Endodermal cell (in vitro differentiated cells): ENCODE results near the gene MYLK2. TPM values are rescaled to one million over a fixed set of nuclear protein-coding genes. Genes with fewer than 3 reads are reported as not detected.

ENCODE experiments used
- DNase-seq: peaks from one replicate; pipeline ENCODE4 v3.0.0-alpha.2; 2017
- H3K27ac ChIP-seq: 2 replicates; pipeline ENCODE4 v1.5.1; 2013; ENCODE audit warnings: mild to moderate bottlenecking, low read depth, low read length, moderate library complexity
- H3K27me3 ChIP-seq: 2 replicates; pipeline ENCODE4 v1.6.1; 2013; ENCODE audit warnings: mild to moderate bottlenecking, low read length, moderate library complexity; ENCODE audit not compliant: insufficient read depth, control insufficient read depth, poor library complexity, severe bottlenecking
- H3K36me3 ChIP-seq: 2 replicates; pipeline ENCODE4 v1.7.0; 2013; ENCODE audit warnings: mild to moderate bottlenecking, low read length, moderate library complexity; ENCODE audit not compliant: control insufficient read depth, insufficient read depth
- H3K4me1 ChIP-seq: one replicate; pipeline ENCODE4 v1.7.0; 2013; ENCODE audit warnings: low read length; ENCODE audit not compliant: control insufficient read depth, insufficient read depth
- H3K4me3 ChIP-seq: 2 replicates; pipeline ENCODE4 v1.5.1; 2013; ENCODE audit warnings: mild to moderate bottlenecking, low read length, moderate library complexity
- H3K9ac ChIP-seq: 2 replicates; pipeline ENCODE4 v1.6.1; 2013; ENCODE audit warnings: mild to moderate bottlenecking, low read length, moderate library complexity; ENCODE audit not compliant: poor library complexity, severe bottlenecking; ENCODE audit errors: extremely low read depth
- H3K9me3 ChIP-seq: 2 replicates; pipeline ENCODE4 v1.6.1; 2013; ENCODE audit warnings: mild to moderate bottlenecking, low read length, moderate library complexity; ENCODE audit not compliant: control insufficient read depth
- H3K27ac Mint-ChIP-seq: 2 replicates; pipeline ENCODE4 v1.8.0; 2020; ENCODE audit warnings: mixed read lengths
- H3K27me3 Mint-ChIP-seq: 2 replicates; pipeline ENCODE4 v1.8.0; 2021; ENCODE audit warnings: mild to moderate bottlenecking, mixed read lengths; ENCODE audit not compliant: insufficient read depth
- H3K36me3 Mint-ChIP-seq: 2 replicates; pipeline ENCODE4 v1.8.0; 2020; ENCODE audit warnings: low read depth, mixed read lengths
- H3K4me1 Mint-ChIP-seq: 2 replicates; pipeline ENCODE4 v1.8.0; 2020; ENCODE audit warnings: mixed read lengths
- H3K4me3 Mint-ChIP-seq: 2 replicates; pipeline ENCODE4 v1.8.0; 2020; ENCODE audit warnings: mild to moderate bottlenecking, moderate library complexity, mixed read lengths
- H3K9me3 Mint-ChIP-seq: 2 replicates; pipeline ENCODE4 v1.8.0; 2020; ENCODE audit warnings: mild to moderate bottlenecking, mixed read lengths
- CTCF ChIP-seq: fragments of 200-600 bp; sonication (generic); conservative IDR thresholded peaks from 2 replicates; pipeline ENCODE4 v1.5.0; 2021; ENCODE audit warnings: antibody characterized with exemption, mild to moderate bottlenecking
- WGBS, 2 experiments: methylation state at CpG; one replicate each; pipeline versions ENCODE4 v1.1.5 to v1.1.7; 2013; ENCODE audit warnings: missing lambda C conversion rate in 2 of 2, mixed read lengths in 1 of 2; ENCODE audit not compliant: insufficient coverage in 1 of 2, insufficient read length in 1 of 2; 5-methylcytosine and 5-hydroxymethylcytosine counted together
- total RNA-seq, 2 donors: library from RNA; stranded (reverse); fragmentation: NEBNext Ultra II Directional in 1 of 2; extraction: Animal tissue kit (Norgen Biotek cat#: 25700) in 1 of 2; gene quantifications; 2 replicates in 1 of 2; 3 replicates in 1 of 2; pipeline ENCODE4 v1.2.1, GENCODE V29; 2021

The MYLK2 gene
- total RNA-seq, 2 donors from 2014 or later = 0.20 to 0.29 TPM

GRCh38 chr20:31803552-31804291, 15.4 kb upstream of the MYLK2 start:
- Mint-ChIP-seq H3K27me3 (no peaks in the 10 kb centered on the region), H3K4me3 (no peak overlapping the region), H3K4me1 (peaks cover 11% of the 10 kb centered on the region), H3K36me3 (peaks cover 39% of the 10 kb centered on the region), H3K27ac (peak overlapping the region; percentile 2), H3K9me3 (no peaks in the 10 kb centered on the region)
- Histone ChIP-seq H3K4me3 (no peak overlapping the region), H3K4me1 (no peaks in the 10 kb centered on the region), H3K27ac (no peak overlapping the region), H3K9ac (no peak overlapping the region), H3K36me3 (peaks cover 74% of the 10 kb centered on the region), H3K27me3 (no peaks in the 10 kb centered on the region), H3K9me3 (no peaks in the 10 kb centered on the region)
- 89 to 93% methylated on average over 4 to 7 of the region's 7 CpGs for WGBS, 2 experiments
- no peak for TF ChIP-seq CTCF
- DNase-seq = no peak

- 94 to 96% methylated on average over 7 to 8 of the region's 8 CpGs for whole genome bisulfite sequencing, 2 experiments
- DNase-seq = no peak
- Histone ChIP-seq H3K27me3 (no peaks in the 10 kb centered on the region), H3K9me3 (no peaks in the 10 kb centered on the region), H3K36me3 (peaks cover 46% of the 10 kb centered on the region), H3K27ac (no peak overlapping the region), H3K4me1 (no peaks in the 10 kb centered on the region), H3K4me3 (no peak overlapping the region), H3K9ac (no peak overlapping the region)
- H3K27me3 Mint-ChIP-seq = no peaks in the 10 kb centered on the region
- H3K4me3 Mint-ChIP-seq = no peak overlapping the region
- no peak overlapping the region for H3K27ac Mint-ChIP-seq
- TF ChIP-seq CTCF = no peak
- H3K9me3 Mint-ChIP-seq = no peaks in the 10 kb centered on the region
- H3K36me3 Mint-ChIP-seq = peaks cover 17% of the 10 kb centered on the region
- H3K4me1 Mint-ChIP-seq = peaks cover 11% of the 10 kb centered on the region
Measured at GRCh38 chr20:31806564-31807355, 12.4 kb upstream of the MYLK2 start.

GRCh38 chr20:31808481-31808880, 10.7 kb upstream of the MYLK2 start:
- Histone ChIP-seq H3K4me3 (no peak overlapping the region), H3K9ac (no peak overlapping the region), H3K4me1 (no peaks in the 10 kb centered on the region), H3K36me3 (peaks cover 30% of the 10 kb centered on the region), H3K27me3 (no peaks in the 10 kb centered on the region), H3K9me3 (no peaks in the 10 kb centered on the region), H3K27ac (peak overlapping the region; percentile 29)
- no peak for TF ChIP-seq CTCF
- Mint-ChIP-seq H3K27me3 (no peaks in the 10 kb centered on the region), H3K36me3 (peaks cover 4% of the 10 kb centered on the region), H3K27ac (no peak overlapping the region), H3K9me3 (no peaks in the 10 kb centered on the region), H3K4me1 (peaks cover 8% of the 10 kb centered on the region), H3K4me3 (no peak overlapping the region)
- WGBS, 2 experiments = 93% methylated on average over 3 of the region's 3 CpGs; no CpG with 5 or more reads in 1 of the 2 experiments
- DNase-seq = no peak
